Activated T-cell treated with anti-CD3 and anti-CD28 coated beads, Interleukin-2, amount 50 U/mL, for 24 hours (primary cell): ENCODE measurements around the gene DNAJC22.

Source experiments
- DNase-seq: peaks from one replicate; pipeline ENCODE4 v3.0.0-alpha.2; 2020
- H3K27ac Mint-ChIP-seq: 2 replicates; pipeline ENCODE4 v1.8.0; 2020; ENCODE audit warnings: mild to moderate bottlenecking, mixed read lengths
- H3K27me3 Mint-ChIP-seq: 2 replicates; pipeline ENCODE4 v1.8.0; 2020; ENCODE audit warnings: mixed read lengths
- H3K36me3 Mint-ChIP-seq: 2 replicates; pipeline ENCODE4 v1.8.0; 2020; ENCODE audit warnings: low read depth, mixed read lengths
- H3K4me1 Mint-ChIP-seq: 2 replicates; pipeline ENCODE4 v1.8.0; 2020; ENCODE audit warnings: low read depth, mixed read lengths
- H3K4me3 Mint-ChIP-seq: 2 replicates; pipeline ENCODE4 v1.8.0; 2020; ENCODE audit warnings: mild to moderate bottlenecking, moderate library complexity, mixed read lengths
- H3K9me3 Mint-ChIP-seq: 2 replicates; pipeline ENCODE4 v1.8.0; 2020; ENCODE audit warnings: mixed read lengths

The DNAJC22 gene

DNA sequence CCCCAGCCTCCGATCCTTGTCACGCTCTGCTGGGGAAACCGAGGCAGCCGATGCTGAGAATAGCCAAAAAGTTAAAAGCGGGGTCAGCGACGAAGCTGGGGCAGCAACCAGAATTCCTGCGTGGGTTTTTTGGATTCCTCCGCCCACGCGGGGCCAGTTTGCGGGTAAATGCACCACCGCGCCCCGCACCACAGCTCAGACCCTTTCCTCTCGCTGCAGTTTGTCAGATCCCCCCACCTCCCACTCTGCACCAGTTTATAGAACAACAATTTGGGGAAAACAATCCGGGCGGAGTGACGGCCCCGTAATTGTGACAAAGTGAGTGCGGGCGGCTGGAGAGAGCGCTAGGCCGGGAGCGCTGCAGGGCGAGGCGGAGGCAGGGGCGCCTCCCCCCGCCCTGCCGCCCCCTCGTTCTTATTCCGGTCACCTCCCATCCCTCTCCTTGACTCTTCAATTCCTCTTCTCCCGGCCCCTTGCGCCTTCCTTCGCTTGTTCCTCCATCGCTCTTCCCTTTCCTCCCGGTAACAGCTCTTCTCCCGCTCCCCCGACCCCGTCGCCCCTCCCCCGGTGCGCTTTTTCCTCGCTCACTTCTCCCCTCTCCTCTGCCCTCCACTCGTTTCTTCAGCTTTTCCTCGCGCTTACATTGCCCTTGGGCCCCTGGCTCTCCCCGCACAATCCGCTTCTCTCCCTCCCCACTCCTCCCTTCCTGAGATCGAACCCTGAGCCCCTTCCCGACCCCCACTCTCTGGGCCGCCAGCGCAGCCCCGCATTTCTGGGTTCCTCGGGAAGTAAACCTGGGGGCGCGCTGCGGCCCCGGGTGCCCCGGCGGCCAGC, 646 bp upstream of the DNAJC22 start:
- Mint-ChIP-seq H3K36me3 (no peaks in the 10 kb centered on the region), H3K4me1 (peaks cover 46% of the 10 kb centered on the region), H3K27ac (no peak overlapping the region), H3K27me3 (peaks cover 81% of the 10 kb centered on the region), H3K9me3 (no peaks in the 10 kb centered on the region), H3K4me3 (peak overlapping the region; percentile 65)
- peak; percentile 34 for DNase-seq

DNA sequence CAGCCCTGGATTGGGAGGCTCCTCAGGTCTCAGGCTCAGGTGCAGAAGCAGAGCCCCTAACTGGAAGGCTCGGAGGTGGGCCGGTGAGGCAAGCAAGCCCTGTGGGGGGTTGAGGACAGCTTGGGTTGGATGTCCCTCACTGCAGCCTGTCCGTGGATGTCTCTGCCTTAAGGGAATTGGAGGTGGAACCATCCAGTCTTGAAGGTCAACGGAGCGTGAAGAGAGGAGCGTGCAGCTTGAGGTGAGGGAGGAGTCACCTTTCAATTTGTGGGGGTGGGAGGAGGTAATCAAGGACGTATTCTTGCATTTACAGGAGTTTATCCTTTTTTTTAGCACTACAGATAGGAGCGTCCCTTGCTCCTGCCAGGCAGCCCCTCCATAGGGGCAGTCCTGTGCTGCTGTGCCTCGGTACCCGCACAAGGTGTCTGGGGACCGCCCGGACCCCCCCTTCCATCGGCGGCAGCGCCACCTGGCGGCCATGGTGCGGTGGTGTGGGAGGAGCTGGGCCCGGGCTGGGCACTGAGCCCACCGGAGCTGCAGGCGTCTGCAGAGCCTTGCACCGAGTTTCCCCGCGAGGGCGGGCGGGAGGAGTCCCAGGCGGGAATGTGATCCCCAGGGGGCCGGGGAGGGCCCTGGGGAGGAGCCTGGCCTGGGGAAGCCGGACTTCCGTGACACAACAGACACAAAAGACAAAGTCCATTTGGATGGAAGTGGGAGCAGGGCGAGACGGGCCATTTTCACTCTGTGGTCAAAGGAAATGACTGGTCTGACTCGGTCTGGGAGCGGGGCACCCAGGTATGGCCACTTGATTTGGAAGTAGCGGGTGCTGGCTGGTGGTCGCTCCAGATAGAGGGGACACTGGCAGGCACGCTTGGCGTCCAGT, 864 bp downstream of the DNAJC22 start:
- no peak overlapping the region for H3K27ac Mint-ChIP-seq
- DNase-seq = peak; percentile 88
- H3K4me3 Mint-ChIP-seq = peak overlapping the region; percentile 65
- H3K4me1 Mint-ChIP-seq = peaks cover 44% of the 10 kb centered on the region
- peaks cover 77% of the 10 kb centered on the region for H3K27me3 Mint-ChIP-seq
- H3K36me3 Mint-ChIP-seq = no peaks in the 10 kb centered on the region
- no peaks in the 10 kb centered on the region for H3K9me3 Mint-ChIP-seq

DNA sequence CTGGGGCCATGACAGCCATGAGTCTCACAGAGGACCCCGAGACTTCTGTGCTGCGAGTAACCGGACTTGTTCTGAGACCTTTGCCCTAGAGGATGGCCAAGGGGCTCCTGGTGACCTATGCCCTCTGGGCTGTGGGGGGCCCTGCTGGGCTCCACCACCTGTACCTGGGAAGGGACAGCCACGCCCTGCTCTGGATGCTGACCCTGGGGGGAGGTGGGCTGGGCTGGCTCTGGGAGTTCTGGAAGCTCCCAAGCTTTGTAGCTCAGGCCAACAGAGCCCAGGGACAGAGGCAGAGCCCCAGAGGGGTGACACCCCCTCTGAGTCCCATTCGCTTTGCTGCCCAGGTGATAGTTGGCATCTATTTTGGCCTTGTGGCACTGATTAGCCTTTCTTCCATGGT, 2.1 kb downstream of the DNAJC22 start:
- Mint-ChIP-seq H3K4me3 (no peak overlapping the region), H3K27ac (no peak overlapping the region)

DNA sequence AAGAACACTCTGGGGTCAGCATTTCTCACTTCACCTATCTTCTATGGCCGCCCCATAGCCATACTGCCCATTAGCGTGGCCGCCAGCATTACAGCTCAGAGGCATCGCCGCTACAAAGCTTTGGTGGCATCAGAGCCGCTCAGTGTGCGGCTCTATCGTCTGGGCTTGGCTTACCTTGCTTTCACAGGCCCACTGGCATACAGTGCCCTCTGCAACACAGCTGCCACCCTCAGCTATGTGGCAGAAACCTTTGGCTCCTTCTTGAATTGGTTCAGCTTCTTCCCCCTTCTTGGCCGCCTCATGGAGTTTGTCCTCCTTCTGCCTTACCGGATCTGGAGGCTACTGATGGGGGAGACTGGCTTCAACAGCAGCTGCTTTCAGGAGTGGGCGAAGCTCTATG, 2.6 kb downstream of the DNAJC22 start:
- no peak for DNase-seq
- H3K4me3 Mint-ChIP-seq = no peak overlapping the region
- H3K27me3 Mint-ChIP-seq = peaks cover 71% of the 10 kb centered on the region
- H3K36me3 Mint-ChIP-seq = no peaks in the 10 kb centered on the region
- no peak overlapping the region for H3K27ac Mint-ChIP-seq
- H3K9me3 Mint-ChIP-seq = no peaks in the 10 kb centered on the region
- peaks cover 27% of the 10 kb centered on the region for H3K4me1 Mint-ChIP-seq

More for the DNA sequence above, 2.1 kb downstream of the DNAJC22 start:
- Mint-ChIP-seq H3K27me3 (peaks cover 74% of the 10 kb centered on the region), H3K9me3 (no peaks in the 10 kb centered on the region), H3K36me3 (no peaks in the 10 kb centered on the region), H3K4me1 (peaks cover 31% of the 10 kb centered on the region)
- DNase-seq = no peak

DNA sequence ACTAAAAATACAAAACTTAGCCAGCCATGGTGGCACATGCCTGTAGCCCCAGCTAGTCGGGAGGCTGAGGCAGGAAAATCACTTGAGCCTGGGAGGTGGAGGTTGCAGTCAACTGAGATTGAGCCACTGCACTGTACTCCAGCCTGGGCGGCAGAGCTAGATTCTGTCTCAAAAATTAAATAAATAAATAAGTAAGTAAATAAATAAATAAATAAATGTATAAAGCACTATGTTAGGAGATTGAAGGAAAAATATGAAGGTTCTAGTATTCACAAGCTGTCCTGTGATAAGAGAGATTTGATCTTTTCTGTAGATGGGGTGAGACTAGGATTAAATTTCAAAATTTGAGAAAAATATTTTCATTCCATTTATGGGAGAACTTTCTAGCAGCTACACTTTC, 5.7 kb downstream of the DNAJC22 start:
- H3K9me3 Mint-ChIP-seq = no peaks in the 10 kb centered on the region
- no peaks in the 10 kb centered on the region for H3K36me3 Mint-ChIP-seq
- H3K27ac Mint-ChIP-seq = no peak overlapping the region
- no peak for DNase-seq
- peaks cover 56% of the 10 kb centered on the region for H3K27me3 Mint-ChIP-seq
- H3K4me3 Mint-ChIP-seq = no peak overlapping the region
- peaks cover 5% of the 10 kb centered on the region for H3K4me1 Mint-ChIP-seq

GRCh38 chr12:49355913-49356312, 9.2 kb downstream of the DNAJC22 start:
- H3K9me3 Mint-ChIP-seq = no peaks in the 10 kb centered on the region
- DNase-seq = no peak
- no peak overlapping the region for H3K4me3 Mint-ChIP-seq
- H3K27ac Mint-ChIP-seq = no peak overlapping the region
- peaks cover 2% of the 10 kb centered on the region for H3K4me1 Mint-ChIP-seq
- no peaks in the 10 kb centered on the region for H3K36me3 Mint-ChIP-seq
- H3K27me3 Mint-ChIP-seq = peaks cover 39% of the 10 kb centered on the region

GRCh38 chr12:49357103-49357678, 10.5 kb downstream of the DNAJC22 start:
- no peak overlapping the region for H3K4me3 Mint-ChIP-seq
- no peaks in the 10 kb centered on the region for H3K36me3 Mint-ChIP-seq
- H3K9me3 Mint-ChIP-seq = no peaks in the 10 kb centered on the region
- H3K4me1 Mint-ChIP-seq = peaks cover 2% of the 10 kb centered on the region
- peaks cover 29% of the 10 kb centered on the region for H3K27me3 Mint-ChIP-seq
- no peak for DNase-seq
- H3K27ac Mint-ChIP-seq = no peak overlapping the region

- Mint-ChIP-seq H3K36me3 (no peaks in the 10 kb centered on the region), H3K4me3 (no peak overlapping the region), H3K27ac (no peak overlapping the region), H3K27me3 (peaks cover 20% of the 10 kb centered on the region), H3K9me3 (no peaks in the 10 kb centered on the region), H3K4me1 (peaks cover 2% of the 10 kb centered on the region)
- no peak for DNase-seq
Measured at GRCh38 chr12:49358483-49359141, 11.9 kb downstream of the DNAJC22 start.

- Mint-ChIP-seq H3K9me3 (no peaks in the 10 kb centered on the region), H3K4me1 (peaks cover 2% of the 10 kb centered on the region), H3K27me3 (peaks cover 14% of the 10 kb centered on the region), H3K27ac (no peak overlapping the region), H3K36me3 (no peaks in the 10 kb centered on the region), H3K4me3 (no peak overlapping the region)
- no peak for DNase-seq
Measured at GRCh38 chr12:49359671-49360070, 13.0 kb downstream of the DNAJC22 start.

DNA sequence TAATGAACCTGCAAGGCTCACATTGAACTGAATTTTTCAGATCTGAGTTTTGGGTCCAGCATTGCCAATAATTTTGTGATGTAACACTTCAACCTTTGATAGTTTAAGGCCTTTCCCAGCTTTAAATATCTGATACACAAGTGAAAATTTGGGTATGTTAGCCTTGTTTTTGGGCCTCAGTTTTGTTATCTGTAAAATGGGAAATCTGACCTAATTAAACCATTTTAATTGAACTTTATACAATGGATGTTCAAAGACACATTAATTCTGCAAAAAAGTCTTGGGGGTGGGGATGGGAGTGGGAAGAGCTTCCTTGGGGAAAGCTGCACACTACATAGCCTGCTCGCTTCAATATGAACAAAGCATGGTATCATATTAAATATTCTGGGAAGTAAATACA, 15.4 kb downstream of the DNAJC22 start:
- H3K36me3 Mint-ChIP-seq = peaks cover 7% of the 10 kb centered on the region
- DNase-seq = no peak
- peaks cover 12% of the 10 kb centered on the region for H3K4me1 Mint-ChIP-seq
- peaks cover 7% of the 10 kb centered on the region for H3K27me3 Mint-ChIP-seq
- no peaks in the 10 kb centered on the region for H3K9me3 Mint-ChIP-seq
- no peak overlapping the region for H3K4me3 Mint-ChIP-seq
- no peak overlapping the region for H3K27ac Mint-ChIP-seq

DNA sequence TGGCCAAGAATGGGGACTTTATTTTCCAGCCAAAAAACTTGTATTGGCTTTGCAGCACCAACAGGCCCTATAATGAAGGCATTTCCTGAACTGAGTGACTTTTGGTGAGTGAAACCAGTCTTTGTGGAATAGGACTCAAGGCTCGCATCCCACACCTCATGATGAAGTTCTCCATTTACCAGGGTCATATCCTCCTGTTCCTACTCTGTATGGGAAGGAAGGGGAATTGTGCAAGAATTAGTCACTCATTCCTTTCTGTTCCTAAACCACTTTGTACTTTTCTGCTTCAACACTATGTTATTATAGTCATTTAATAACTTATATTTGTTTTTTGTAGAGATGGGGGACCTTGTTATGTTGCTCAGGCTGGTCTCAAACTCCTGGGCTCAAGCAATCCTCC, 18.3 kb downstream of the DNAJC22 start:
- H3K4me1 Mint-ChIP-seq = peaks cover 34% of the 10 kb centered on the region
- DNase-seq = no peak
- H3K27ac Mint-ChIP-seq = no peak overlapping the region
- H3K4me3 Mint-ChIP-seq = no peak overlapping the region
- H3K9me3 Mint-ChIP-seq = no peaks in the 10 kb centered on the region
- H3K36me3 Mint-ChIP-seq = peaks cover 7% of the 10 kb centered on the region
- H3K27me3 Mint-ChIP-seq = no peaks in the 10 kb centered on the region

DNA sequence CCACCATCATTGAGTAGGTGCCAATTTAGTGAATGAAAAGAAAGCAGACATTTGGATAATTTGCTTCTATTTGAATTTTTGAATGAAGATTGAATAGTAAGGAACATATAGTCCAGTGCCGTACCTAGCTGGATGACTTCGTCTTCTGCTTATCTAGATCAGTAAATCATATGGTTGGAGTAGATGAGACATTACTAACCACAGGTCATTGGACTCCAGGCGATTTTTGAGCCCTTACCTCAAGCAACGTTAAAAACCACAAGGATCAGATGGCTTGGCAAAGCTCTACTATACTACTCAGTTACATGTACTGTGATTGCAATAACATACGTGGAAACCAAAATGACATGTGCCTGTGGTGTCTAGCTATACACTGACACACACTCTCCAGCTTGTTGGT, 18.9 kb downstream of the DNAJC22 start:
- peaks cover 7% of the 10 kb centered on the region for H3K36me3 Mint-ChIP-seq
- H3K9me3 Mint-ChIP-seq = no peaks in the 10 kb centered on the region
- H3K27me3 Mint-ChIP-seq = no peaks in the 10 kb centered on the region
- no peak for DNase-seq
- peak overlapping the region; percentile 20 for H3K27ac Mint-ChIP-seq
- peaks cover 40% of the 10 kb centered on the region for H3K4me1 Mint-ChIP-seq
- H3K4me3 Mint-ChIP-seq = peak overlapping the region; percentile 94

DNA sequence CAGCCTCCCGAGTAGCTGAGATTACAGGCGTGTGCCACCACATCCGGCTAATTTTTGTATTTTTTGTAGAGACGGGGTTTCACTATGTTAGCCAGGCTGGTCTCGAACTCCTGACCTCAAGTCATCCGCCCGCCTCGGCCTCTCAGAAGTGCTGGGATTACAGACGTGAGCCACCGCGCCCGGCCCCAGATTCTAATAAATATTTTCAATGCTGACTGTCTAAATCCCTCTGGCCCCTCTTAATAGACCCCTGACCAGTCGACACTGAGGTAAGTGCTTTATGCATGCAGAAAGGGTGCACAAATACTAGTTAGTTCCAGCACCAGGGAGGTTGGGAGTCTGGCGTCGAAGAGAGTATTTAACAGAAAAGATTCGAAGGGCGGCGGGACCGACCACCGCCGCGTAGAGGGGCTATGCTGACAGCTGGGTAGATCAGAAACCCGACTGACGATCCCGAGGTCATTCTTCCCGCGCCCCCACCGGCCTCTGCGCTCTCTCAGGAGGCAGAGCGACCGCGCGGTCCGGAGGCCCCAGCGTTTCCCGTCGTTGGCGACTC, 19.5 kb downstream of the DNAJC22 start:
- Mint-ChIP-seq H3K4me3 (peak overlapping the region; percentile 94), H3K9me3 (no peaks in the 10 kb centered on the region), H3K27ac (peak overlapping the region; percentile 98)

More for the DNA sequence above, 19.5 kb downstream of the DNAJC22 start:
- DNase-seq = no peak
- Mint-ChIP-seq H3K36me3 (peaks cover 7% of the 10 kb centered on the region), H3K27me3 (no peaks in the 10 kb centered on the region), H3K4me1 (peaks cover 42% of the 10 kb centered on the region)
